ENCODE results near the gene KIDINS220.

GRCh38 chr2:8806885-8807704 is 30.3 kb downstream of the KIDINS220 start:
- TF ChIP-seq, protein P1, sequence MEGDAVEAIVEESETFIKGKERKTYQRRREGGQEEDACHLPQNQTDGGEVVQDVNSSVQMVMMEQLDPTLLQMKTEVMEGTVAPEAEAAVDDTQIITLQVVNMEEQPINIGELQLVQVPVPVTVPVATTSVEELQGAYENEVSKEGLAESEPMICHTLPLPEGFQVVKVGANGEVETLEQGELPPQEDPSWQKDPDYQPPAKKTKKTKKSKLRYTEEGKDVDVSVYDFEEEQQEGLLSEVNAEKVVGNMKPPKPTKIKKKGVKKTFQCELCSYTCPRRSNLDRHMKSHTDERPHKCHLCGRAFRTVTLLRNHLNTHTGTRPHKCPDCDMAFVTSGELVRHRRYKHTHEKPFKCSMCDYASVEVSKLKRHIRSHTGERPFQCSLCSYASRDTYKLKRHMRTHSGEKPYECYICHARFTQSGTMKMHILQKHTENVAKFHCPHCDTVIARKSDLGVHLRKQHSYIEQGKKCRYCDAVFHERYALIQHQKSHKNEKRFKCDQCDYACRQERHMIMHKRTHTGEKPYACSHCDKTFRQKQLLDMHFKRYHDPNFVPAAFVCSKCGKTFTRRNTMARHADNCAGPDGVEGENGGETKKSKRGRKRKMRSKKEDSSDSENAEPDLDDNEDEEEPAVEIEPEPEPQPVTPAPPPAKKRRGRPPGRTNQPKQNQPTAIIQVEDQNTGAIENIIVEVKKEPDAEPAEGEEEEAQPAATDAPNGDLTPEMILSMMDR (IDR thresholded peaks at IDR 0.05; ENCODE audit: borderline replicate concordance, extremely low read depth, low read length, poor library complexity, severe bottlenecking): no peak
- TF ChIP-seq EZH2 (IDR thresholded peaks at IDR 0.05; ENCODE audit: borderline replicate concordance, low read depth, low read length, severe bottlenecking): no peak
